HepG2 (cell line): ENCODE results near the gene CES5A.
"Not testable (repeated sequence)": the region's sequence is repeated elsewhere in the genome, so short reads cannot be mapped to it uniquely, and the experiment has no call there.

ENCODE experiments used
- ZNF558 ChIP-seq: sonication (generic); formaldehyde crosslinking; IDR thresholded peaks from 2 replicates; pipeline ENCODE4 v1.9.0; 2022; ENCODE audit warnings: mild to moderate bottlenecking, missing genetic modification reagents, borderline replicate concordance
- ZNF562 ChIP-seq: sonication (generic); formaldehyde crosslinking; IDR thresholded peaks from 2 replicates; pipeline ENCODE4 v1.8.0; 2022; ENCODE audit warnings: missing genetic modification reagents, borderline replicate concordance

DNA sequence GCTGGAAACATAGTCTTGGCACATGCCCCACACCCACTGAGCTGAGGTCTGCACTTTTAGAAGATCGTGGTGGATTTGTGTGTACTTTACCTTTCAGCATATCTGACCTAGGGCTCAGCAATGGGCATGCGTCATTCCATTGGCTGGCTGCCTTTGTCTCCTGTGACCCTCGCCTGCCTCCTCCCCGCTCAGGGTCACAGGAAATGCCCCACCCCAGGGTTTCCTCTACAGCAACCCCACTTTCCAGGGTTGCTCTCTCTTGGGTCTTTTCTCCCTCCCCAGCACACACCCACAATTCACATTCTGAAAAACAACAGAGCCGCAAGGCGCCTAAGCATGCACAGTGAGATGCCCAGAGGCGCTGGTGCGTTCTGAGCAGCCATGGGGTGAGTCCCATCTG lies 71.5 kb downstream of the CES5A start:
- not testable (repeated sequence) for TF ChIP-seq ZNF558, ZNF562 (CRISPR knock-in tag)
